Common myeloid progenitor, CD34-positive (primary cell): Measurements from ENCODE around the gene FAHD1.
A peak's percentile ranks its signal among the peaks of the same experiment; 100 is the strongest.

Experiments
- CTCF ChIA-PET: fragments of 350-600 bp; sonication (Branson Sonifier 250); formaldehyde crosslinking; loops from one replicate; lab custom pipeline; 2021; ENCODE audit warnings: antibody characterized with exemption; lab: Charles Lee
- POLR2A ChIA-PET: fragments of 350-600 bp; sonication (Branson Sonifier 250); formaldehyde crosslinking; loops from one replicate; lab custom pipeline; 2021; ENCODE audit warnings: antibody characterized with exemption; lab: Charles Lee
- DNase-seq, 3 donors: peaks; one replicate each; pipeline versions ENCODE4 v3.0.0 to v3.0.0-alpha.2; 2013
- H3K27ac ChIP-seq, 2 experiments: 1 replicate in 1 of 2; 2 replicates in 1 of 2; pipeline ENCODE4 v1.7.0; 2013; ENCODE audit warnings: inconsistent platforms in 2 of 2, low read length in 2 of 2, mild to moderate bottlenecking in 2 of 2, low read depth in 1 of 2, moderate library complexity in 1 of 2; ENCODE audit not compliant: severe bottlenecking in 2 of 2, insufficient read depth in 1 of 2, poor library complexity in 1 of 2
- H3K27me3 ChIP-seq, 5 experiments: replicated peaks in 2 of 5; 1 replicate in 3 of 5; 2 replicates in 2 of 5; pipeline versions ENCODE4 v1.6.1 to v1.7.0; 2013; ENCODE audit warnings: low read length in 4 of 5, mild to moderate bottlenecking in 2 of 5, moderate library complexity in 2 of 5, inconsistent platforms in 1 of 5; ENCODE audit not compliant: insufficient read depth in 5 of 5, control insufficient read depth in 4 of 5
- H3K36me3 ChIP-seq, 4 experiments: 1 replicate in 2 of 4; 2 replicates in 2 of 4; pipeline versions ENCODE4 v1.6.1 to v1.7.0; 2013; ENCODE audit warnings: low read length in 3 of 4, control low read depth in 1 of 4, mild to moderate bottlenecking in 1 of 4; ENCODE audit not compliant: control insufficient read depth in 4 of 4, insufficient read depth in 4 of 4
- H3K4me1 ChIP-seq, 4 experiments: 1 replicate in 3 of 4; 2 replicates in 1 of 4; pipeline versions ENCODE4 v1.6.1 to v1.7.1; 2013; ENCODE audit warnings: low read length in 3 of 4, mild to moderate bottlenecking in 3 of 4, control low read depth in 1 of 4, inconsistent platforms in 1 of 4, moderate library complexity in 1 of 4; ENCODE audit not compliant: control insufficient read depth in 4 of 4, insufficient read depth in 4 of 4; ENCODE audit errors: control extremely low read depth in 1 of 4
- H3K4me3 ChIP-seq, 7 experiments: 1 replicate in 4 of 7; 2 replicates in 3 of 7; pipeline versions ENCODE4 v1.5.1 to v1.7.0; 2013; ENCODE audit warnings: mild to moderate bottlenecking in 7 of 7, low read length in 6 of 7, moderate library complexity in 6 of 7, inconsistent platforms in 2 of 7, low read depth in 2 of 7, control low read depth in 1 of 7; ENCODE audit not compliant: insufficient read depth in 4 of 7, control insufficient read depth in 1 of 7; ENCODE audit errors: extremely low read depth in 1 of 7
- H3K9me3 ChIP-seq, 5 experiments: 1 replicate in 4 of 5; 2 replicates in 1 of 5; pipeline versions ENCODE4 v1.6.1 to v1.7.1; 2013; ENCODE audit warnings: low read length in 4 of 5, mild to moderate bottlenecking in 2 of 5, inconsistent platforms in 1 of 5, low read depth in 1 of 5, moderate library complexity in 1 of 5; ENCODE audit not compliant: control insufficient read depth in 4 of 5, insufficient read depth in 2 of 5; ENCODE audit errors: control extremely low read depth in 1 of 5
- WGBS: methylation state at CpG from one replicate; pipeline ENCODE4 v1.1.5; 2013; ENCODE audit not compliant: insufficient coverage; 5-methylcytosine and 5-hydroxymethylcytosine counted together

Gene FAHD1

GRCh38 chr16:1810536-1810935 is 16.5 kb upstream of the FAHD1 start:
- ChIA-PET CTCF (interaction anchor here (0.6 to 1.6 kb wide), 3 partner anchors 17 to 1044 kb away, joined by 3 to 5 read pairs (median 3); partner anchors contain the start of genes FAHD1 and HAGH), POLR2A (no interaction called here)
- H3K4me1 ChIP-seq = peaks cover 0 to 4% (median 3%) of the 10 kb centered on the region in 4 experiments
- no peaks in the 10 kb centered on the region for H3K9me3 ChIP-seq
- H3K4me3 ChIP-seq = no peak overlapping the region
- no peaks in the 10 kb centered on the region for H3K27me3 ChIP-seq
- H3K36me3 ChIP-seq = peaks cover 4 to 48% (median 28%) of the 10 kb centered on the region in 4 experiments
- over 99% methylated on average over 13 of the region's 16 CpGs for WGBS
- H3K27ac ChIP-seq = no peak overlapping the region
- no peak for DNase-seq

- Histone ChIP-seq H3K9me3 (no peaks in the 10 kb centered on the region), H3K27me3 (no peaks in the 10 kb centered on the region), H3K4me1 (peaks cover 0 to 4% (median 3%) of the 10 kb centered on the region in 4 experiments), H3K36me3 (peaks cover 9 to 55% (median 35%) of the 10 kb centered on the region in 4 experiments), H3K27ac (no peak overlapping the region), H3K4me3 (no peak overlapping the region)
- POLR2A ChIA-PET = interaction anchor here (1.4 kb wide), 1 partner anchor 40 kb away, joined by 4 read pairs; the partner anchor contains the start of genes EME2 and MRPS34
- CTCF ChIA-PET = interaction anchor here (1.0 to 3.2 kb wide), 6 partner anchors 11 to 39 kb away, joined by 3 to 10 read pairs (median 8); partner anchors contain the start of genes EME2, FAHD1, HAGH and MRPS34
- peak; percentile 75 to 87 (median 82) for DNase-seq
- WGBS = 33% methylated on average over 8 of the region's 17 CpGs
Observed at GRCh38 chr16:1812732-1813163, 14.3 kb upstream of the FAHD1 start.

GRCh38 chr16:1815461-1815860 is 11.5 kb upstream of the FAHD1 start:
- Histone ChIP-seq H3K27ac (no peak overlapping the region), H3K36me3 (peaks cover 9 to 50% (median 34%) of the 10 kb centered on the region in 4 experiments)
- CTCF ChIA-PET = interaction anchor here (1.1 to 2.8 kb wide), 2 partner anchors 32 to 40 kb away, joined by 3 to 10 read pairs; partner anchors contain the start of genes NUBP2 and SPSB3

GRCh38 chr16:1816396-1817275 is 10.4 kb upstream of the FAHD1 start:
- H3K27me3 ChIP-seq = no peaks in the 10 kb centered on the region
- peaks cover 9 to 55% (median 34%) of the 10 kb centered on the region in 4 experiments for H3K36me3 ChIP-seq
- no peak for DNase-seq
- 98% methylated on average over 33 of the region's 40 CpGs for WGBS
- ChIA-PET POLR2A (no interaction called here), CTCF (no interaction called here)
- H3K4me3 ChIP-seq = no peak overlapping the region
- no peaks in the 10 kb centered on the region for H3K9me3 ChIP-seq
- H3K27ac ChIP-seq = no peak overlapping the region
- H3K4me1 ChIP-seq = peaks cover 0 to 4% (median 3%) of the 10 kb centered on the region in 4 experiments

More at GRCh38 chr16:1815461-1815860, 11.5 kb upstream of the FAHD1 start:
- Histone ChIP-seq H3K4me3 (no peak overlapping the region), H3K4me1 (peaks cover 0 to 4% (median 3%) of the 10 kb centered on the region in 4 experiments), H3K9me3 (no peaks in the 10 kb centered on the region), H3K27me3 (no peaks in the 10 kb centered on the region)
- DNase-seq = no peak
- WGBS = 97% methylated on average over 10 of the region's 11 CpGs
- POLR2A ChIA-PET = no interaction called here

- 100% methylated on average over 3 of the region's 9 CpGs for WGBS
- no peak for DNase-seq
- Histone ChIP-seq H3K36me3 (peaks cover 9 to 60% (median 37%) of the 10 kb centered on the region in 4 experiments), H3K9me3 (no peaks in the 10 kb centered on the region), H3K27me3 (no peaks in the 10 kb centered on the region), H3K27ac (no peak overlapping the region), H3K4me3 (no peak overlapping the region), H3K4me1 (peaks cover 0 to 4% (median 3%) of the 10 kb centered on the region in 4 experiments)
- ChIA-PET POLR2A (no interaction called here), CTCF (no interaction called here)
Observed at GRCh38 chr16:1817276-1817589, 9.8 kb upstream of the FAHD1 start.

- no peak overlapping the region for H3K4me3 ChIP-seq
- peaks cover 9 to 65% (median 41%) of the 10 kb centered on the region in 4 experiments for H3K36me3 ChIP-seq
- no peaks in the 10 kb centered on the region for H3K27me3 ChIP-seq
- no peak overlapping the region for H3K27ac ChIP-seq
- ChIA-PET CTCF (no interaction called here), POLR2A (no interaction called here)
- peaks cover 0 to 3% (median 3%) of the 10 kb centered on the region in 4 experiments for H3K4me1 ChIP-seq
- no peak for DNase-seq
- H3K9me3 ChIP-seq = no peaks in the 10 kb centered on the region
- 98% methylated on average over 17 of the region's 17 CpGs for WGBS
Observed at GRCh38 chr16:1817716-1818115, 9.3 kb upstream of the FAHD1 start.
